ENCODE measurements around the gene FOXE1. TPM values are rescaled to one million over a fixed set of nuclear protein-coding genes. Genes with fewer than 3 reads are reported as not detected.

FOXE1 gene
- polyA plus RNA-seq, 4 donors, result not detected

GRCh38 chr9:97905228-97905627 lies 52.2 kb downstream of the FOXE1 start:
- DNase-seq (ENCODE audit: low read depth in 4 of 4, low spot score in 3 of 4), result no peak

Other genes starting within 250 kb of the FOXE1 start
- 10 to 100 TPM; 27.6 to 40.9 (median 34.1) TPM for gene TSTD2, start 219.9 kb upstream of the FOXE1 start, polyA plus RNA-seq (ENCODE audit: insufficient read length in 4 of 4)
- gene NCBP1, start 219.4 kb upstream of the FOXE1 start, polyA plus RNA-seq (ENCODE audit: insufficient read length in 4 of 4), result 10 to 100 TPM; 40.0 to 56.1 (median 46.5) TPM
- gene XPA, start 155.9 kb upstream of the FOXE1 start, polyA plus RNA-seq (ENCODE audit: insufficient read length in 4 of 4), result 10 to 100 TPM; 34.4 to 39.9 (median 38.9) TPM
- 10 to 100 TPM; 12.7 to 24.7 (median 19.7) TPM for gene TRMO, start 69.3 kb downstream of the FOXE1 start, polyA plus RNA-seq (ENCODE audit: insufficient read length in 4 of 4)
- gene HEMGN, start 84.9 kb downstream of the FOXE1 start, polyA plus RNA-seq (ENCODE audit: insufficient read length in 4 of 4), result 10 to 100 TPM in 1 of 4 donors, 1 to 10 TPM in 3; 2.3 to 33.1 (median 2.9) TPM
- 100 to 1,000 TPM; 214 to 284 (median 242) TPM for gene ANP32B, start 130.1 kb downstream of the FOXE1 start, polyA plus RNA-seq (ENCODE audit: insufficient read length in 4 of 4)
- 10 to 100 TPM; 36.8 to 40.4 (median 39.0) TPM for gene NANS, start 203.5 kb downstream of the FOXE1 start, polyA plus RNA-seq (ENCODE audit: insufficient read length in 4 of 4)

Data from left renal pelvis (tissue), 4 donors.